ENCODE measurements around the gene BPIFA2.
"Not testable (repeated sequence)": the region's sequence is repeated elsewhere in the genome, so short reads cannot be mapped to it uniquely, and the experiment has no call there.

BPIFA2 gene

GRCh38 chr20:33167859-33168258 is at the start of gene BPIFA2:
TSS of gene BPIFA2 (plus strand) at chr20:33168159. CDS start at chr20:33169146, 987 bp downstream.
- DNase-seq (ENCODE audit: low spot score) (no peak), FAIRE-seq (no peak)

- DNase-seq (ENCODE audit: low spot score) (no peak), FAIRE-seq (no peak)
Observed at GRCh38 chr20:33119725-33120720, 47.9 kb upstream of the BPIFA2 start.

- FAIRE-seq, result no peak
- DNase-seq (ENCODE audit: low spot score), result no peak
Observed at GRCh38 chr20:33120934-33121333, 47.0 kb upstream of the BPIFA2 start.

- not testable (repeated sequence) for DNase-seq (ENCODE audit: low spot score); FAIRE-seq
Observed at GRCh38 chr20:33122297-33122696, 45.7 kb upstream of the BPIFA2 start.

- FAIRE-seq, result no peak
Observed at GRCh38 chr20:33124261-33124660, 43.7 kb upstream of the BPIFA2 start.

GRCh38 chr20:33124994-33125393 is 43.0 kb upstream of the BPIFA2 start:
- FAIRE-seq (no peak), DNase-seq (ENCODE audit: low spot score) (no peak)

More at GRCh38 chr20:33124261-33124660, 43.7 kb upstream of the BPIFA2 start:
- no peak for DNase-seq (ENCODE audit: low spot score)

GRCh38 chr20:33125983-33126382 is 42.0 kb upstream of the BPIFA2 start:
- DNase-seq (ENCODE audit: low spot score), result no peak
- FAIRE-seq, result no peak

- FAIRE-seq, result no peak
- no peak for DNase-seq (ENCODE audit: low spot score)
Observed at GRCh38 chr20:33127422-33128097, 40.4 kb upstream of the BPIFA2 start.

GRCh38 chr20:33130568-33131061 is 37.3 kb upstream of the BPIFA2 start:
- DNase-seq (ENCODE audit: low spot score), result no peak
- no peak for FAIRE-seq

GRCh38 chr20:33131949-33132473 is 35.9 kb upstream of the BPIFA2 start:
- no peak for DNase-seq (ENCODE audit: low spot score)
- no peak for FAIRE-seq

GRCh38 chr20:33132513-33133372 is 35.2 kb upstream of the BPIFA2 start:
- FAIRE-seq, result no peak
- DNase-seq (ENCODE audit: low spot score), result no peak

- FAIRE-seq, result no peak
- DNase-seq (ENCODE audit: low spot score), result no peak
Observed at GRCh38 chr20:33133373-33133941, 34.5 kb upstream of the BPIFA2 start.

GRCh38 chr20:33137195-33137594 is 30.8 kb upstream of the BPIFA2 start:
- DNase-seq (ENCODE audit: low spot score) (no peak), FAIRE-seq (no peak)

- FAIRE-seq, result no peak
- DNase-seq (ENCODE audit: low spot score), result no peak
Observed at GRCh38 chr20:33139467-33139866, 28.5 kb upstream of the BPIFA2 start.

GRCh38 chr20:33145521-33145920 is 22.4 kb upstream of the BPIFA2 start:
- DNase-seq (ENCODE audit: low spot score) (no peak), FAIRE-seq (no peak)

- FAIRE-seq (no peak), DNase-seq (ENCODE audit: low spot score) (no peak)
Observed at GRCh38 chr20:33147299-33147698, 20.7 kb upstream of the BPIFA2 start.

GRCh38 chr20:33148040-33148439 is 19.9 kb upstream of the BPIFA2 start:
- FAIRE-seq (no peak), DNase-seq (ENCODE audit: low spot score) (no peak)

GRCh38 chr20:33154252-33154651 is 13.7 kb upstream of the BPIFA2 start:
- DNase-seq (ENCODE audit: low spot score) (no peak), FAIRE-seq (no peak)

- DNase-seq (ENCODE audit: low spot score) (no peak), FAIRE-seq (no peak)
Observed at GRCh38 chr20:33158637-33159385, 9.1 kb upstream of the BPIFA2 start.

GRCh38 chr20:33159713-33160112 is 8.2 kb upstream of the BPIFA2 start:
- FAIRE-seq (no peak), DNase-seq (ENCODE audit: low spot score) (no peak)
